ENCODE results near the gene CHMP3. TPM values are rescaled to one million over a fixed set of nuclear protein-coding genes. Genes with fewer than 3 reads are reported as not detected.

Gene CHMP3
- total and polyA plus RNA-seq, 2 donors (not counting 1 experiment from before 2014, with no cell fraction given): 17.5 to 72.5 TPM

- no peaks in the 10 kb centered on the region for H3K9me3 ChIP-seq (ENCODE audit: control extremely low read depth in 1 of 3, control insufficient read depth in 2 of 3, insufficient read depth in 1 of 3, low read length in 2 of 3)
- no peak for DNase-seq
- H3K9me3 Mint-ChIP-seq (ENCODE audit: insufficient read depth): no peaks in the 10 kb centered on the region
- TF ChIP-seq CTCF (IDR thresholded peaks at IDR 0.05): no peak
- no peak for TF ChIP-seq EZH2 (IDR thresholded peaks at IDR 0.05; ENCODE audit: borderline replicate concordance, insufficient read depth, low read depth, low read length, poor library complexity, severe bottlenecking)
- H3K27ac ChIP-seq (ENCODE audit: low read length in 2 of 2): no peak overlapping the region
- 98% methylated on average over 5 of the region's 7 CpGs for WGBS (ENCODE audit: insufficient coverage)
- H3K27ac Mint-ChIP-seq: no peak overlapping the region
- no peak overlapping the region for H3K4me3 Mint-ChIP-seq
- ChIA-PET POLR2A (no interaction called here), CTCF (interaction anchor here (0.9 to 2.4 kb wide), 2 partner anchors 12 to 259 kb away, joined by 3 to 6 read pairs; no protein-coding TSS in a partner anchor)
- no peaks in the 10 kb centered on the region for H3K4me1 ChIP-seq (ENCODE audit: control insufficient read depth in 2 of 2, insufficient read depth in 2 of 2, low read length in 2 of 2)
- no peak overlapping the region for H2AFZ ChIP-seq (ENCODE audit: insufficient read depth, low read depth, low read length, poor library complexity, severe bottlenecking)
- H3K4me2 ChIP-seq (replicated peaks; ENCODE audit: low read depth, low read length, poor library complexity, severe bottlenecking): no peak overlapping the region
- no peak overlapping the region for H3K9ac ChIP-seq (ENCODE audit: low read length)
- no peaks in the 10 kb centered on the region for H3K27me3 ChIP-seq (replicated peaks in 1 of 4; ENCODE audit: control extremely low read depth in 1 of 4, control insufficient read depth in 3 of 4, insufficient read depth in 4 of 4, low read length in 3 of 4)
- H3K4me3 ChIP-seq (ENCODE audit: control extremely low read depth in 1 of 5, extremely low read depth in 1 of 5, insufficient read depth in 1 of 5, low read depth in 2 of 5, low read length in 4 of 5): no peak overlapping the region
- peaks cover 35 to 99% of the 10 kb centered on the region in 2 experiments for H3K36me3 ChIP-seq (replicated peaks in 1 of 2; ENCODE audit: control extremely low read depth in 1 of 2, control insufficient read depth in 1 of 2, extremely low read depth in 1 of 2, insufficient read depth in 2 of 2, low read length in 1 of 2)
- no peaks in the 10 kb centered on the region for H3K79me2 ChIP-seq (ENCODE audit: control insufficient read depth, insufficient read depth, low read length)
- no peaks in the 10 kb centered on the region for H3K27me3 Mint-ChIP-seq
- no peak for ATAC-seq (ENCODE audit: low read depth)
- intact Hi-C loops (cut with micrococcal nuclease): no loop called here
- no peaks in the 10 kb centered on the region for H3K4me1 Mint-ChIP-seq
- H4K20me1 ChIP-seq (ENCODE audit: control insufficient read depth, insufficient read depth, low read length, poor library complexity, severe bottlenecking): no peaks in the 10 kb centered on the region
These were observed 83.1 kb downstream of the CHMP3 start for GRCh38 chr2:86480105-86480504.

- no peak overlapping the region for H3K9ac ChIP-seq (ENCODE audit: low read length)
- H2AFZ ChIP-seq (ENCODE audit: insufficient read depth, low read depth, low read length, poor library complexity, severe bottlenecking): no peak overlapping the region
- H4K20me1 ChIP-seq (ENCODE audit: control insufficient read depth, insufficient read depth, low read length, poor library complexity, severe bottlenecking): no peaks in the 10 kb centered on the region
- Mint-ChIP-seq H3K4me3 (no peak overlapping the region), H3K27ac (no peak overlapping the region), H3K4me1 (no peaks in the 10 kb centered on the region), H3K27me3 (no peaks in the 10 kb centered on the region), H3K9me3 (ENCODE audit: insufficient read depth) (no peaks in the 10 kb centered on the region)
- intact Hi-C loops (cut with micrococcal nuclease): no loop called here
- no peak overlapping the region for H3K4me3 ChIP-seq (ENCODE audit: control extremely low read depth in 1 of 5, extremely low read depth in 1 of 5, insufficient read depth in 1 of 5, low read depth in 2 of 5, low read length in 4 of 5)
- ChIA-PET POLR2A (no interaction called here), CTCF (interaction anchor here (1.2 kb wide), 1 partner anchor 256 kb away, joined by 3 read pairs; no protein-coding TSS in a partner anchor)
- no peaks in the 10 kb centered on the region for H3K9me3 ChIP-seq (ENCODE audit: control extremely low read depth in 1 of 3, control insufficient read depth in 2 of 3, insufficient read depth in 1 of 3, low read length in 2 of 3)
- H3K79me2 ChIP-seq (ENCODE audit: control insufficient read depth, insufficient read depth, low read length): peaks cover 4% of the 10 kb centered on the region
- H3K4me1 ChIP-seq (ENCODE audit: control insufficient read depth in 2 of 2, insufficient read depth in 2 of 2, low read length in 2 of 2): no peaks in the 10 kb centered on the region
- ATAC-seq (ENCODE audit: low read depth) (no peak), DNase-seq (no peak)
- H3K4me2 ChIP-seq (replicated peaks; ENCODE audit: low read depth, low read length, poor library complexity, severe bottlenecking): no peak overlapping the region
- peaks cover 29 to 94% of the 10 kb centered on the region in 2 experiments for H3K36me3 ChIP-seq (replicated peaks in 1 of 2; ENCODE audit: control extremely low read depth in 1 of 2, control insufficient read depth in 1 of 2, extremely low read depth in 1 of 2, insufficient read depth in 2 of 2, low read length in 1 of 2)
- TF ChIP-seq EZH2 (IDR thresholded peaks at IDR 0.05; ENCODE audit: borderline replicate concordance, insufficient read depth, low read depth, low read length, poor library complexity, severe bottlenecking) (no peak), CTCF (IDR thresholded peaks at IDR 0.05) (no peak)
- no peaks in the 10 kb centered on the region for H3K27me3 ChIP-seq (replicated peaks in 1 of 4; ENCODE audit: control extremely low read depth in 1 of 4, control insufficient read depth in 3 of 4, insufficient read depth in 4 of 4, low read length in 3 of 4)
- H3K27ac ChIP-seq (ENCODE audit: low read length in 2 of 2): no peak overlapping the region
These were observed 85.9 kb downstream of the CHMP3 start for GRCh38 chr2:86477349-86477748.

All from B cell (primary cell).